Activated T-helper 1 cell treated with Interleukin-2 at 50 U/mL for 16 hours (primary cell): ENCODE data around the gene SBK2.
A peak's percentile ranks its signal among the peaks of the same experiment; 100 is the strongest.
"Not testable (repeated sequence)": the region's sequence is repeated elsewhere in the genome, so short reads cannot be mapped to it uniquely, and the experiment has no call there.

ENCODE experiments used
- DNase-seq: peaks from one replicate; pipeline ENCODE4 v3.0.0-alpha.2; 2020; ENCODE audit warnings: low read depth

SBK2 gene

GRCh38 chr19:55536951-55537740, at the start of gene SBK2:
Gene SBK2 (minus strand): TSS chr19:55537133. CDS start chr19:55536294, 839 bp downstream.
- no peak for DNase-seq

- DNase-seq, result no peak
Observed at GRCh38 chr19:55585658-55586339, 48.9 kb upstream of the SBK2 start.

- DNase-seq, result no peak
Observed at GRCh38 chr19:55584871-55585270, 47.9 kb upstream of the SBK2 start.

GRCh38 chr19:55583897-55584296, 47.0 kb upstream of the SBK2 start:
- DNase-seq, result not testable (repeated sequence)

- not testable (repeated sequence) for DNase-seq
Observed at GRCh38 chr19:55582284-55582683, 45.4 kb upstream of the SBK2 start.

- no peak for DNase-seq
Observed at GRCh38 chr19:55581823-55582223, 44.9 kb upstream of the SBK2 start.

- DNase-seq, result no peak
Observed at GRCh38 chr19:55581145-55581822, 44.4 kb upstream of the SBK2 start.

- peak; percentile 56 for DNase-seq
Observed at GRCh38 chr19:55580628-55581144, 43.8 kb upstream of the SBK2 start, which contains the start of gene ZNF579. Gene ZNF579 (minus strand): TSS chr19:55580848. CDS start chr19:55579639, 1,209 bp downstream.

- no peak for DNase-seq
Observed at GRCh38 chr19:55579766-55580621, 43.1 kb upstream of the SBK2 start.

- DNase-seq, result no peak
Observed at GRCh38 chr19:55578761-55579747, 42.1 kb upstream of the SBK2 start.

- no peak for DNase-seq
Observed at GRCh38 chr19:55578031-55578760, 41.3 kb upstream of the SBK2 start.

- DNase-seq, result no peak
Observed at GRCh38 chr19:55576746-55577145, 39.8 kb upstream of the SBK2 start.

GRCh38 chr19:55573929-55574328, 37.0 kb upstream of the SBK2 start:
- DNase-seq, result not testable (repeated sequence)

- DNase-seq, result not testable (repeated sequence)
Observed at GRCh38 chr19:55569477-55569876, 32.5 kb upstream of the SBK2 start.

GRCh38 chr19:55567708-55568328, 30.9 kb upstream of the SBK2 start:
- DNase-seq, result no peak

- no peak for DNase-seq
Observed at GRCh38 chr19:55566823-55567222, 29.9 kb upstream of the SBK2 start.

GRCh38 chr19:55563261-55563690, 26.3 kb upstream of the SBK2 start:
- no peak for DNase-seq

- no peak for DNase-seq
Observed at GRCh38 chr19:55559684-55560083, 22.8 kb upstream of the SBK2 start.

- no peak for DNase-seq
Observed at GRCh38 chr19:55554741-55555152, 17.8 kb upstream of the SBK2 start.
